MM.1S (cell line): ENCODE data around the gene POLD1.

Experiments
- DNase-seq: peaks from one replicate; pipeline ENCODE4 v3.0.0-alpha.2; 2015
- H2AFZ ChIP-seq: fragments of 300-600 bp; sonication (generic); 2 replicates; pipeline ENCODE4 v1.6.0; 2016; ENCODE audit warnings: antibody characterized with exemption, low read length
- H3F3A ChIP-seq: fragments of 300-600 bp; sonication (generic); 2 replicates; pipeline ENCODE4 v1.6.1; 2016; ENCODE audit warnings: mild to moderate bottlenecking, antibody characterized with exemption, low read length, moderate library complexity, mixed read lengths; ENCODE audit not compliant: insufficient read depth
- H3K27ac ChIP-seq: fragments of 300-600 bp; sonication (generic); 2 replicates; pipeline ENCODE4 v1.5.1; 2016; ENCODE audit warnings: mild to moderate bottlenecking, low read length
- H3K27me3 ChIP-seq: fragments of 300-600 bp; sonication (generic); replicated peaks from 2 replicates; pipeline ENCODE4 v1.6.0; 2016; ENCODE audit warnings: low read length; ENCODE audit not compliant: insufficient read depth
- H3K36me3 ChIP-seq: fragments of 300-600 bp; sonication (generic); replicated peaks from 2 replicates; pipeline ENCODE4 v1.6.1; 2016; ENCODE audit warnings: mild to moderate bottlenecking, low read length, mixed read lengths; ENCODE audit not compliant: insufficient read depth
- H3K4me1 ChIP-seq: fragments of 300-600 bp; sonication (generic); 2 replicates; pipeline ENCODE4 v1.6.1; 2016; ENCODE audit warnings: low read length, mixed read lengths
- H3K4me2 ChIP-seq: fragments of 300-600 bp; sonication (generic); 2 replicates; pipeline ENCODE4 v1.6.0; 2016; ENCODE audit warnings: low read depth, low read length
- H3K4me3 ChIP-seq: fragments of 300-600 bp; sonication (generic); 2 replicates; pipeline ENCODE4 v1.5.1; 2016; ENCODE audit warnings: low read length, mixed read lengths
- H3K79me2 ChIP-seq: fragments of 300-600 bp; sonication (generic); 2 replicates; pipeline ENCODE4 v1.6.1; 2016; ENCODE audit warnings: mixed run types, low read length, mixed read lengths
- H3K9ac ChIP-seq: fragments of 300-600 bp; sonication (generic); 2 replicates; pipeline ENCODE4 v1.6.1; 2016; ENCODE audit warnings: low read length, mixed read lengths
- H3K9me2 ChIP-seq: fragments of 300-600 bp; sonication (generic); replicated peaks from 2 replicates; pipeline ENCODE4 v1.6.1; 2016; ENCODE audit warnings: mild to moderate bottlenecking, low read length, mixed read lengths; ENCODE audit not compliant: insufficient read depth
- H3K9me3 ChIP-seq: fragments of 300-600 bp; sonication (generic); replicated peaks from 2 replicates; pipeline ENCODE4 v1.6.1; 2016; ENCODE audit warnings: mild to moderate bottlenecking, low read length, mixed read lengths; ENCODE audit not compliant: insufficient read depth
- H4K20me1 ChIP-seq: fragments of 300-600 bp; sonication (generic); 2 replicates; pipeline ENCODE4 v1.6.1; 2016; ENCODE audit warnings: mild to moderate bottlenecking, low read length, moderate library complexity, mixed read lengths; ENCODE audit not compliant: insufficient read depth
- CTCF ChIP-seq: fragments of 300-600 bp; sonication (generic); IDR thresholded peaks from 2 replicates; pipeline ENCODE4 v1.5.1; 2016; ENCODE audit warnings: antibody characterized with exemption, low read length, mixed read lengths
- EZH2 ChIP-seq: fragments of 300-600 bp; sonication (generic); optimal IDR thresholded peaks from 2 replicates; pipeline ENCODE3; 2017; ENCODE audit warnings: low read depth, mild to moderate bottlenecking, antibody characterized with exemption, low read length, mixed read lengths
- EZH2phosphoT487 ChIP-seq: fragments of 300-600 bp; sonication (generic); IDR thresholded peaks from 2 replicates; pipeline ENCODE4 v1.6.1; 2018; ENCODE audit warnings: antibody characterized with exemption, low read length

The POLD1 gene

GRCh38 chr19:50380137-50380536 is 4.0 kb upstream of the POLD1 start:
- Histone ChIP-seq H3K4me1 (no peaks in the 10 kb centered on the region; the same call in 1 of the 2 replicates), H4K20me1 (peaks cover 3% of the 10 kb centered on the region; the same call in 1 of the 2 replicates), H2AFZ (no peak overlapping the region), H3K36me3 (peaks cover 5% of the 10 kb centered on the region; the same call in 1 of the 2 replicates), H3K9me2 (no peaks in the 10 kb centered on the region), H3K27ac (no peak overlapping the region), H3K9ac (no peak overlapping the region), H3K4me2 (no peak overlapping the region), H3K27me3 (no peaks in the 10 kb centered on the region), H3K4me3 (no peak overlapping the region), H3F3A (peaks cover 9% of the 10 kb centered on the region; the same call in 1 of the 2 replicates), H3K79me2 (peaks cover 21% of the 10 kb centered on the region), H3K9me3 (no peaks in the 10 kb centered on the region)
- no peak for DNase-seq
- TF ChIP-seq EZH2: no peak
- no peak for TF ChIP-seq CTCF
- no peak for TF ChIP-seq EZH2phosphoT487

- H3F3A ChIP-seq: peaks cover 9% of the 10 kb centered on the region; the same call in 1 of the 2 replicates
- no peaks in the 10 kb centered on the region for H3K9me3 ChIP-seq
- no peaks in the 10 kb centered on the region for H3K9me2 ChIP-seq
- H2AFZ ChIP-seq: no peak overlapping the region
- H3K27me3 ChIP-seq: no peaks in the 10 kb centered on the region
- no peak overlapping the region for H3K9ac ChIP-seq
- peaks cover 28% of the 10 kb centered on the region for H3K79me2 ChIP-seq
- no peak overlapping the region for H3K4me2 ChIP-seq
- TF ChIP-seq EZH2phosphoT487 (no peak), EZH2 (no peak), CTCF (no peak)
- H4K20me1 ChIP-seq: peaks cover 3% of the 10 kb centered on the region; the same call in 1 of the 2 replicates
- DNase-seq: no peak
- no peak overlapping the region for H3K27ac ChIP-seq
- H3K36me3 ChIP-seq: peaks cover 5% of the 10 kb centered on the region; the same call in 1 of the 2 replicates
- H3K4me1 ChIP-seq: no peaks in the 10 kb centered on the region; the same call in 1 of the 2 replicates
- no peak overlapping the region for H3K4me3 ChIP-seq
Measured at GRCh38 chr19:50380751-50381151, 3.4 kb upstream of the POLD1 start.

- Histone ChIP-seq H3F3A (peaks cover 7% of the 10 kb centered on the region; the same call in 1 of the 2 replicates), H4K20me1 (peaks cover 3% of the 10 kb centered on the region; the same call in 1 of the 2 replicates), H3K4me2 (no peak overlapping the region), H3K36me3 (peaks cover 5% of the 10 kb centered on the region), H3K9ac (no peak overlapping the region), H3K79me2 (peaks cover 39% of the 10 kb centered on the region), H3K4me1 (no peaks in the 10 kb centered on the region; the same call in 1 of the 2 replicates), H3K27me3 (no peaks in the 10 kb centered on the region), H3K4me3 (no peak overlapping the region), H3K9me3 (no peaks in the 10 kb centered on the region), H2AFZ (no peak overlapping the region), H3K9me2 (no peaks in the 10 kb centered on the region), H3K27ac (no peak overlapping the region)
- no peak for TF ChIP-seq CTCF
- TF ChIP-seq EZH2phosphoT487: no peak
- no peak for TF ChIP-seq EZH2
- no peak for DNase-seq
Measured at GRCh38 chr19:50381881-50382729, 2.0 kb upstream of the POLD1 start.
